Measurements from ENCODE around the gene EXOC6B. TPM values are rescaled to one million over a fixed set of nuclear protein-coding genes. Genes with fewer than 3 reads are reported as not detected.

Gene EXOC6B
- total RNA-seq, 2 donors from 2014 or later: 51.3 to 68.9 TPM

DNA sequence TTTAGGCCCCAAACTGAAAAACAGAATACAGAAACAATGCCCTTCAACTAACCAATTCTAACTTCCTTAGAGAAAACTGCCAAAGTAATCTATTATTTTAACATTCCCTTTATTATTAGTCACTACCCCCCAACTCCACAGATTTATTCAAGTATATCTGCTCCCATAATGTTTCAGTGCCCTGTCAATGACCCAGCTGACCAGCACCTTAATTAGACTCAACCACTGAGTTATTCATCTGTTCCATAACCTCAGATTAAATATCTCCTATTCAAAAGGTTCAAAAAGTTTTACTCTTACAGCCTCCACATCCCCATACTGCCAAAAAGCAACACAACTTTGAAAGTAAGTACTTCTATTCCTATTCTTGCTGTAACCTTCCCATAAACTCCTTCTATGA is 202.4 kb downstream of the EXOC6B start:
- H3K9ac ChIP-seq (ENCODE audit: extremely low read depth, low read length, poor library complexity, severe bottlenecking): no peak overlapping the region
- H3K9me3 ChIP-seq (ENCODE audit: control insufficient read depth, low read length): no peaks in the 10 kb centered on the region
- H3K27me3 ChIP-seq (ENCODE audit: control insufficient read depth, insufficient read depth, low read length, poor library complexity, severe bottlenecking): no peaks in the 10 kb centered on the region
- no peak for DNase-seq
- Mint-ChIP-seq H3K4me1 (peaks cover 2% of the 10 kb centered on the region), H3K27me3 (ENCODE audit: insufficient read depth) (no peaks in the 10 kb centered on the region), H3K36me3 (ENCODE audit: low read depth) (peaks cover 2% of the 10 kb centered on the region), H3K27ac (no peak overlapping the region), H3K4me3 (no peak overlapping the region), H3K9me3 (no peaks in the 10 kb centered on the region)
- no peak overlapping the region for H3K27ac ChIP-seq (ENCODE audit: low read depth, low read length)
- H3K36me3 ChIP-seq (ENCODE audit: control insufficient read depth, insufficient read depth, low read length): no peaks in the 10 kb centered on the region
- no peaks in the 10 kb centered on the region for H3K4me1 ChIP-seq (ENCODE audit: control insufficient read depth, insufficient read depth, low read length)
- no peak for TF ChIP-seq CTCF (conservative IDR thresholded peaks at IDR 0.05)
- no peak overlapping the region for H3K4me3 ChIP-seq (ENCODE audit: low read length)

GRCh38 chr2:72619626-72620025 is 206.2 kb downstream of the EXOC6B start:
- Mint-ChIP-seq H3K4me1 (peaks cover 2% of the 10 kb centered on the region), H3K27me3 (ENCODE audit: insufficient read depth) (no peaks in the 10 kb centered on the region), H3K4me3 (no peak overlapping the region), H3K27ac (no peak overlapping the region), H3K9me3 (peaks cover 14% of the 10 kb centered on the region), H3K36me3 (ENCODE audit: low read depth) (peaks cover 22% of the 10 kb centered on the region)
- Histone ChIP-seq H3K9me3 (ENCODE audit: control insufficient read depth, low read length) (peaks cover 9% of the 10 kb centered on the region), H3K9ac (ENCODE audit: extremely low read depth, low read length, poor library complexity, severe bottlenecking) (no peak overlapping the region), H3K27ac (ENCODE audit: low read depth, low read length) (no peak overlapping the region), H3K36me3 (ENCODE audit: control insufficient read depth, insufficient read depth, low read length) (no peaks in the 10 kb centered on the region), H3K27me3 (ENCODE audit: control insufficient read depth, insufficient read depth, low read length, poor library complexity, severe bottlenecking) (no peaks in the 10 kb centered on the region), H3K4me3 (ENCODE audit: low read length) (no peak overlapping the region), H3K4me1 (ENCODE audit: control insufficient read depth, insufficient read depth, low read length) (no peaks in the 10 kb centered on the region)
- no peak for TF ChIP-seq CTCF (conservative IDR thresholded peaks at IDR 0.05)
- DNase-seq: no peak
- WGBS, 2 experiments (ENCODE audit: insufficient coverage in 1 of 2, insufficient read length in 1 of 2): 86 to 100% methylated on average over 1 to 3 of the region's 3 CpGs

GRCh38 chr2:72613931-72614330 is 211.9 kb downstream of the EXOC6B start:
- Mint-ChIP-seq H3K36me3 (ENCODE audit: low read depth) (peaks cover 42% of the 10 kb centered on the region), H3K4me3 (no peak overlapping the region), H3K27me3 (ENCODE audit: insufficient read depth) (no peaks in the 10 kb centered on the region), H3K27ac (no peak overlapping the region), H3K9me3 (peaks cover 32% of the 10 kb centered on the region), H3K4me1 (peaks cover 1% of the 10 kb centered on the region)
- H3K27ac ChIP-seq (ENCODE audit: low read depth, low read length): no peak overlapping the region
- H3K9ac ChIP-seq (ENCODE audit: extremely low read depth, low read length, poor library complexity, severe bottlenecking): no peak overlapping the region
- no peak overlapping the region for H3K4me3 ChIP-seq (ENCODE audit: low read length)
- TF ChIP-seq CTCF (conservative IDR thresholded peaks at IDR 0.05): no peak
- DNase-seq: no peak
- WGBS, 2 experiments (ENCODE audit: insufficient coverage in 1 of 2, insufficient read length in 1 of 2): 93% methylated on average over 3 of the region's 3 CpGs; no CpG with 5 or more reads in 1 of the 2 experiments
- no peaks in the 10 kb centered on the region for H3K4me1 ChIP-seq (ENCODE audit: control insufficient read depth, insufficient read depth, low read length)
- H3K27me3 ChIP-seq (ENCODE audit: control insufficient read depth, insufficient read depth, low read length, poor library complexity, severe bottlenecking): no peaks in the 10 kb centered on the region
- peaks cover 31% of the 10 kb centered on the region for H3K9me3 ChIP-seq (ENCODE audit: control insufficient read depth, low read length)
- no peaks in the 10 kb centered on the region for H3K36me3 ChIP-seq (ENCODE audit: control insufficient read depth, insufficient read depth, low read length)
